GM19397 (cell line): Measurements from ENCODE around the gene KRTAP10-6.
"Not testable (repeated sequence)": the region's sequence is repeated elsewhere in the genome, so short reads cannot be mapped to it uniquely, and the experiment has no call there.

Source experiments
- ATAC-seq: cut with Tn5 transposase; IDR thresholded peaks from one replicate; pipeline ENCODE4 v1.9.1; 2021; ENCODE audit warnings: mild to moderate bottlenecking, moderate library complexity; ENCODE audit not compliant: unreplicated experiment

KRTAP10-6 gene

GRCh38 chr21:44618504-44618903 is 26.2 kb upstream of the KRTAP10-6 start:
- ATAC-seq, result no peak

GRCh38 chr21:44617071-44617501 is 24.8 kb upstream of the KRTAP10-6 start:
- ATAC-seq, result no peak

GRCh38 chr21:44616591-44616926 is 24.3 kb upstream of the KRTAP10-6 start:
- ATAC-seq, result no peak

GRCh38 chr21:44615911-44616590 is 23.7 kb upstream of the KRTAP10-6 start:
- ATAC-seq, result no peak

DNA sequence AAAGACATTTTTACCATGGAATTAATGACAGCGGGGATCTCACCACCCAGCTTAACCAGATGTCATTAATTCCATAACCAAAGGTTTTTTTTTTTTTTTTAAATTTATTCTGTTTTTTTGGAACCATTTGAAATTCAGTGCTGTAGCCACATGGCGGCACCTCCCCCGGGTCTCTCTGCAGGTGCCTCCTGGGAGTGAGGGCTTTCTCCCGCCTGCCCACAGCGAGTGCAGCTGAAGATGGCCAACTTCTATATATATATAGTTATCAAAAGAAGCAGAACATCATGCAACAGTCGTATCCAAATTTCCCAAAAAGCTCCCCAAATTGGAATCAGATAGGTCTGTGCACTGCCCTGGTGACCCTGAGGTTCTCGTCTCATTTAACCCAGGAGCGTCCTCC is 23.2 kb upstream of the KRTAP10-6 start:
- ATAC-seq, result no peak

DNA sequence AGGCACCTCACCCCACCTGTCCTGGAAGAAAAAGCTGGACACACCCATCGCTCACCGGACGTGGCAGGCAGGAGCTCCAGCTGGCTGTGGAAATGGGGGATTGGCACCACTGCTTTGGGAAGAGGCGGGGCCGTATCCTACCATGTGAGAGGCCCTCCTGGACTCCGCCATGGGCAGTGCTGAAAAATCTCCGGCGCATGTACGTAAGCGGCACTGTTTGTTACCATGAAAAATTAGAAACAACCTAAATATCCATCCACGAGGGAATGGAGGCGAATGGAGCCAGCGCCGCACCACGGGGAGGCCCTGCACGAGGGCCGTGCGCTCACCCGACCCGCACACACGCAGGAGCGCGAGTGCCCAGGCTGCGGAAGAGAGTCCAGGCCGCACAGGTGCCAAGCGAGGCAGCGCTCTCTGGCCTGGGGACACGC is 22.7 kb upstream of the KRTAP10-6 start:
- no peak for ATAC-seq

GRCh38 chr21:44614161-44614631 is 21.9 kb upstream of the KRTAP10-6 start:
- no peak for ATAC-seq

GRCh38 chr21:44613386-44614155 is 21.3 kb upstream of the KRTAP10-6 start:
- ATAC-seq, result no peak

GRCh38 chr21:44612669-44613229 is 20.4 kb upstream of the KRTAP10-6 start:
- ATAC-seq, result no peak

DNA sequence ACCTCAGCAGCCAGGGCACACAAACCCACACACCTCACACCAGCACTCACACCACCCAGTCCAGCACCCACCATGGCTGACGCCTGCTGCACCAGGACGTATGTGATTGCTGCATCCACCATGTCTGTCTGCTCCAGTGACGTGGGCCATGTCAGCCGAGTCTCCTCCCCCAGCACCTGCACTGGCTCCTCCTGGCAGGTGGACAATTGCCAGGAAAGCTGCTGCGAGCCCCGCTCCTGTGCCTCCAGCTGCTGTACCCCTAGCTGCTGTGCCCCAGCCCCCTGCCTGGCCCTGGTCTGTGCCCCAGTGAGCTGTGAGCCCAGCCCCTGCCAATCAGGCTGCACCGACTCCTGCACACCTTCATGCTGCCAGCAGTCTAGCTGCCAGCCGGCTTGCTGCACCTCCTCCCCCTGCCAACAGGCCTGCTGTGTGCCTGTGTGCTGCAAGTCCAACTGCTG is 19.8 kb upstream of the KRTAP10-6 start, which contains the start of gene KRTAP10-8:
Gene KRTAP10-8, plus strand, starts transcription at position 51 of the 458 bp plus-strand sequence. Its CDS starts 22 bp downstream, at position 73.
- ATAC-seq, result no peak

- no peak for ATAC-seq
Observed at GRCh38 chr21:44611551-44611950, 19.2 kb upstream of the KRTAP10-6 start.

GRCh38 chr21:44610157-44610843 is 18.0 kb upstream of the KRTAP10-6 start:
- not testable (repeated sequence) for ATAC-seq

DNA sequence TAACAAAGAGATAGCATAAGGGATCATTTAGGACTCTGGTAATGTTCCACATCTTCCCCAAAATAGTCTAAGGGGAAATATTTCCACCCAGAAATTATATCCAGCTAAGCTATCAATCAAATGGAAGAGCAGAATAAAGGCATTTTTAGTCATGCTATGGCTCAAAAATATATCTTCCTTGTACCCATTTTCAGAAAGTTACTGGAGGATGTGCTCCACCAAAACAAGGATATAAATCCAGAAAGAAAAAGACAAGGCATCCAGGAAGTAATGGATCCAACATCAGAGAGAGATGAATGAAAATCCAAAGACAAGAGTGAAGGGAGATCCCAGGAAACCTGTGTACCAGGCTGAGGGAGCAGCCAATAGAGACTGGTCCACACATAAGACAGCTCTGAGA is 16.9 kb upstream of the KRTAP10-6 start:
- ATAC-seq, result no peak

DNA sequence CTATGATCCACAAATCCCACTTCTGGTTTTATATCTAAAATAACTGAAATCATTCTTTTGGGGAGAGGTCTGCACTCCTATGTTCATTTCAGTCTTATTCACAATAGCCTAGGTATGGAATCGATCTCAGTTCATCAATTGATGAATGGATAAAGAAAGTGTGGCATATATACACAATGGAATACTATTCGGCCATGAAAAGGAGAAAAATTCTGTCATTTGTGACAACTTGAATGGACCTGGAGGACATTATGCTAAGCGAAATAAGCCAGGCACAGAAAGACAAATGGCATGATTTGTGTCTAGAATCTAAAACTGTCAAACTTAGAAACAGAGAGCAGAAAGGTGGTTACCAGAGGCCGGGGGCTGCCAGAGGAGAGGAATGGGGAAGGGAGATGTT is 14.2 kb upstream of the KRTAP10-6 start:
- ATAC-seq, result no peak

DNA sequence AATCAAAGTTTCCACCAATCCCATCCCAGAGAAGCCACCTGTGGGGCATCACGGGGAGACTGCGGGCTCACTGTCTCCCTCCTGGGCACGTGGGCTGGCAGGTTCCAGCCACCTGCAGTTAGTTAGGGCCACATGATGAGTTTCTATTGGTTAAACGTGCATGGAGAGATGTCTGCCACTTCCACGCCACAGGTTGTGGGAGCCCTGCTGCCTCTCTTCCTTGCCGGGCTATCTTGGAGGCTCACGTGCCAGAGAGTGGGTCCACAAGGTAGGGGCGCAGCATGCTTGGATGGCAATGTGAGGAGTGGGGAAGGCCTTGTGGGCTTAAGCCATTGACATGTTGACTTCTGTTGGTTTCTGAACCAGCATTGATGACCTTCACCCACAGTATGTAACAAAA is 11.6 kb upstream of the KRTAP10-6 start:
- ATAC-seq, result no peak

- no peak for ATAC-seq
Observed at GRCh38 chr21:44603109-44603875, 11.0 kb upstream of the KRTAP10-6 start.

DNA sequence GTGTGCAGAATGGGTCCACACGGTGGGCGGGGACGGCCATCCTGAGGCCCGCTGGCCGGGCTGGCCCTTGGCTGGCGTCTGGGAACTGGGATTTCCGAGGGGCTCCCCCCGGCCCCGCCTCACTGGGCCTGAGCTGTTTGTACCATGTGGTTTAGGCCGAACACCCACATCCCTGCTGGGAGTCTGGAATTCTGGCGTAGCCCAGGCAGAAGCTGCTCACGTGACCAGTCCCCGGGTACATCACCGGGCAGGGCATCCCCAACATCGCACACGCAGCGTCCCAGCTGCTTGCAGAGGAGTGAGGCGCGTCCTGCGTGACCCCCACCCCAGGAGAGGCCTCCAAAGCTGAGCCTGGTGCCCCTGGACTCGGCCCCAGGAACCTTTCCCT is 10.2 kb upstream of the KRTAP10-6 start:
- ATAC-seq, result no peak

DNA sequence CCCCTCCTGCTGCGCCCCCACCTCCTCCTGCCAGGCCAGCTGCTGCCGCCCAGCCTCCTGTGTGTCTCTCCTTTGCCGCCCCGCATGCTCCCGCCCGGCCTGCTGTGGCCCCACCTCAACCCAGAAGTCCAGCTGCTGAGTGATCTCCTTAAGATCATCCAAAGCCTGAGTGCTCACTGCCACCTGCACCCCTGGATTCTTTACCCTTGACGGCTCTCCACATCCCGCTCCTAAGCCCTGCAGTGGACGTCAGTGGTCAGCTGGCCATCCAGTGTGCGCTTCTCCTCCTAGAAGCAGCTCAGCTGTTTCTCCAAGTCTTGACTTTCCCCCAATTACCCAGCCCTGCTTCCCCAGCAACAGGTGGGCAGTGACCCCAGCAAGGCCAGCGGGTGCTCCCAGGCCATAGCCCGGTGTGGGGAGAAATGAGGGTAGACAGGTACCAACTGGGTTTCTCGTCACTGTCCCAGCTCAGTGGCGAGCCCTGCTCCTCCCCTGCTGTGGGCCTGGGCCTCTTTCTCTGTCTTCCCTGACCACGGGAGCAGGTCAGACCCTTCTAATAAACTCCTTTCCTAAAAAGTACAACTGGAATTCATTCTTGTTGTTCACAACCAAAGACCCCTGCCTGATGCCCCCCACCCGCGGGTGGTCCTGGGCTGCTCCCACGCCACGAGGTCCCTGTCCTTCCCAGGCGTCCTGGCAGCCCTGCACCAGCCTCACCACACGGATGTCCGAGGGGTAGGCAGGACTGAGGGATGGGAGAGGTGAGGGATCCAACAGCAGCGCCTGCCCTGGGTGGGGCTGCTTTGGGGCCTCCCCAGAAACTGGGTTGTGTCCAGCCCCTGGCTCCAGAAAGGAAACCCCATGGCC is 9.5 kb upstream of the KRTAP10-6 start:
- ATAC-seq, result no peak

- ATAC-seq, result not testable (repeated sequence)
Observed at GRCh38 chr21:44601091-44601490, 8.8 kb upstream of the KRTAP10-6 start.
